Measurements from ENCODE around the gene CCDC85A.

Gene CCDC85A

GRCh38 chr2:56313500-56313921 lies 129.7 kb downstream of the CCDC85A start:
- no peak for FAIRE-seq

GRCh38 chr2:56314371-56314770 lies 130.6 kb downstream of the CCDC85A start:
- FAIRE-seq: no peak

GRCh38 chr2:56314796-56315195 lies 131.0 kb downstream of the CCDC85A start:
- no peak for FAIRE-seq

- no peak for FAIRE-seq
These were observed 131.6 kb downstream of the CCDC85A start for GRCh38 chr2:56315376-56315775.

- FAIRE-seq: no peak
These were observed 132.2 kb downstream of the CCDC85A start for GRCh38 chr2:56316011-56316410.

- FAIRE-seq: no peak
These were observed 134.4 kb downstream of the CCDC85A start for GRCh38 chr2:56318147-56318546.

- no peak for FAIRE-seq
These were observed 142.0 kb downstream of the CCDC85A start for GRCh38 chr2:56325661-56326345.

- no peak for FAIRE-seq
These were observed 142.6 kb downstream of the CCDC85A start for GRCh38 chr2:56326346-56326741.

- no peak for FAIRE-seq
These were observed 148.0 kb downstream of the CCDC85A start for GRCh38 chr2:56331810-56332209.

- FAIRE-seq: no peak
These were observed 150.2 kb downstream of the CCDC85A start for GRCh38 chr2:56333812-56334485.

GRCh38 chr2:56334622-56335021 lies 150.8 kb downstream of the CCDC85A start:
- FAIRE-seq: no peak

- no peak for FAIRE-seq
These were observed 151.3 kb downstream of the CCDC85A start for GRCh38 chr2:56335101-56335500.

GRCh38 chr2:56337342-56337741 lies 153.6 kb downstream of the CCDC85A start:
- no peak for FAIRE-seq

GRCh38 chr2:56338232-56338631 lies 154.4 kb downstream of the CCDC85A start:
- no peak for FAIRE-seq

GRCh38 chr2:56344771-56345170 lies 161.0 kb downstream of the CCDC85A start:
- no peak for FAIRE-seq

GRCh38 chr2:56347881-56348280 lies 164.1 kb downstream of the CCDC85A start:
- FAIRE-seq: no peak

- FAIRE-seq: no peak
These were observed 164.8 kb downstream of the CCDC85A start for GRCh38 chr2:56348392-56349210.

- FAIRE-seq: no peak
These were observed 174.0 kb downstream of the CCDC85A start for GRCh38 chr2:56357655-56358295.

GRCh38 chr2:56361844-56362243 lies 178.1 kb downstream of the CCDC85A start:
- no peak for FAIRE-seq

- no peak for FAIRE-seq
These were observed 181.1 kb downstream of the CCDC85A start for GRCh38 chr2:56364902-56365301.

- no peak for FAIRE-seq
These were observed 185.5 kb downstream of the CCDC85A start for GRCh38 chr2:56369316-56369715.

- no peak for FAIRE-seq
These were observed 188.4 kb downstream of the CCDC85A start for GRCh38 chr2:56372071-56372656.

GRCh38 chr2:56375251-56375650 lies 191.5 kb downstream of the CCDC85A start:
- FAIRE-seq: no peak
